HAP-1 (cell line): ENCODE measurements around the gene LIPG.

ENCODE experiments used
- DNase-seq, 2 experiments: peaks; one replicate each; pipeline ENCODE4 v3.0.0-alpha.2; 2016 to 2020; ENCODE audit warnings: low spot score in 2 of 2
- H3K27me3 ChIP-seq: fragments of 250-450 bp; sonication (Bioruptor Pico); 2 replicates; pipeline ENCODE4 v1.5.1; 2020; ENCODE audit warnings: low read depth, mild to moderate bottlenecking, moderate library complexity
- H3K36me3 ChIP-seq: fragments of 250-450 bp; sonication (Bioruptor Pico); replicated peaks from 2 replicates; pipeline ENCODE4 v1.5.1; 2020; ENCODE audit warnings: mild to moderate bottlenecking
- H3K4me1 ChIP-seq: fragments of 250-450 bp; sonication (Bioruptor Pico); 2 replicates; pipeline ENCODE4 v1.5.1; 2020; ENCODE audit warnings: mild to moderate bottlenecking
- H3K4me3 ChIP-seq: fragments of 250-450 bp; sonication (Bioruptor Pico); 2 replicates; pipeline ENCODE4 v1.5.1; 2020; ENCODE audit warnings: mild to moderate bottlenecking, moderate library complexity
- H3K9me3 ChIP-seq: fragments of 250-450 bp; sonication (Bioruptor Pico); 2 replicates; pipeline ENCODE4 v1.5.1; 2020; ENCODE audit warnings: mild to moderate bottlenecking, moderate library complexity
- in situ Hi-C: fragments of 300-500 bp; cut with MboI; formaldehyde crosslinking; loops from 3 replicates; pipeline ENCODE4 v1.14.3; 2020; ENCODE audit warnings: low sequenced_read_pairs, inconsistent platforms, mixed read lengths

The LIPG gene

GRCh38 chr18:49616618-49617328 is 54.9 kb downstream of the LIPG start:
- Histone ChIP-seq H3K9me3 (no peaks in the 10 kb centered on the region), H3K27me3 (no peaks in the 10 kb centered on the region), H3K4me3 (no peak overlapping the region), H3K4me1 (peaks cover 29% of the 10 kb centered on the region), H3K36me3 (no peaks in the 10 kb centered on the region)
- in situ Hi-C loops: no loop called here
- no peak for DNase-seq

- H3K4me1 ChIP-seq: peaks cover 29% of the 10 kb centered on the region
- DNase-seq: no peak
- H3K4me3 ChIP-seq: no peak overlapping the region
- in situ Hi-C loops: no loop called here
- H3K9me3 ChIP-seq: no peaks in the 10 kb centered on the region
- H3K27me3 ChIP-seq: no peaks in the 10 kb centered on the region
- H3K36me3 ChIP-seq: no peaks in the 10 kb centered on the region
Observed at GRCh38 chr18:49617329-49617695, 55.5 kb downstream of the LIPG start.

GRCh38 chr18:49617865-49618264 is 56.0 kb downstream of the LIPG start:
- no peaks in the 10 kb centered on the region for H3K9me3 ChIP-seq
- DNase-seq: no peak
- in situ Hi-C loops: no loop called here
- no peaks in the 10 kb centered on the region for H3K27me3 ChIP-seq
- no peaks in the 10 kb centered on the region for H3K36me3 ChIP-seq
- peaks cover 25% of the 10 kb centered on the region for H3K4me1 ChIP-seq
- H3K4me3 ChIP-seq: no peak overlapping the region

GRCh38 chr18:49618742-49619681 is 57.2 kb downstream of the LIPG start:
- Histone ChIP-seq H3K36me3 (no peaks in the 10 kb centered on the region), H3K27me3 (no peaks in the 10 kb centered on the region), H3K4me3 (no peak overlapping the region), H3K4me1 (peaks cover 13% of the 10 kb centered on the region), H3K9me3 (no peaks in the 10 kb centered on the region)
- peak; percentile 51 to 55 for DNase-seq
- in situ Hi-C loops: no loop called here

GRCh38 chr18:49619801-49620200 is 57.9 kb downstream of the LIPG start:
- in situ Hi-C loops: no loop called here
- DNase-seq: no peak
- Histone ChIP-seq H3K4me3 (no peak overlapping the region), H3K9me3 (no peaks in the 10 kb centered on the region), H3K4me1 (peaks cover 10% of the 10 kb centered on the region), H3K36me3 (no peaks in the 10 kb centered on the region), H3K27me3 (no peaks in the 10 kb centered on the region)

GRCh38 chr18:49621301-49621700 is 59.4 kb downstream of the LIPG start:
- Histone ChIP-seq H3K4me1 (peaks cover 10% of the 10 kb centered on the region), H3K4me3 (no peak overlapping the region), H3K27me3 (no peaks in the 10 kb centered on the region), H3K36me3 (no peaks in the 10 kb centered on the region), H3K9me3 (no peaks in the 10 kb centered on the region)
- no peak for DNase-seq
- in situ Hi-C loops: no loop called here

GRCh38 chr18:49621717-49622351 is 60.0 kb downstream of the LIPG start:
- Histone ChIP-seq H3K9me3 (no peaks in the 10 kb centered on the region), H3K36me3 (no peaks in the 10 kb centered on the region), H3K4me1 (peaks cover 10% of the 10 kb centered on the region), H3K27me3 (no peaks in the 10 kb centered on the region), H3K4me3 (no peak overlapping the region)
- in situ Hi-C loops: no loop called here
- DNase-seq: no peak

GRCh38 chr18:49623571-49623970 is 61.7 kb downstream of the LIPG start:
- no peak overlapping the region for H3K4me3 ChIP-seq
- no peaks in the 10 kb centered on the region for H3K36me3 ChIP-seq
- H3K4me1 ChIP-seq: peaks cover 10% of the 10 kb centered on the region
- no peaks in the 10 kb centered on the region for H3K27me3 ChIP-seq
- in situ Hi-C loops: no loop called here
- H3K9me3 ChIP-seq: no peaks in the 10 kb centered on the region
- no peak for DNase-seq

GRCh38 chr18:49625021-49625691 is 63.3 kb downstream of the LIPG start:
- Histone ChIP-seq H3K4me1 (no peaks in the 10 kb centered on the region), H3K9me3 (no peaks in the 10 kb centered on the region), H3K27me3 (no peaks in the 10 kb centered on the region), H3K36me3 (no peaks in the 10 kb centered on the region), H3K4me3 (no peak overlapping the region)
- in situ Hi-C loops: no loop called here
- DNase-seq: no peak

GRCh38 chr18:49626842-49627467 is 65.1 kb downstream of the LIPG start:
- in situ Hi-C loops: no loop called here
- H3K27me3 ChIP-seq: 0 out of 2 replicates have a peak, but pooled peaks cover under 1% of the 10 kb centered on the region
- no peak for DNase-seq
- H3K4me1 ChIP-seq: no peaks in the 10 kb centered on the region
- H3K9me3 ChIP-seq: no peaks in the 10 kb centered on the region
- no peak overlapping the region for H3K4me3 ChIP-seq
- no peaks in the 10 kb centered on the region for H3K36me3 ChIP-seq

- Histone ChIP-seq H3K27me3 (peaks cover 7% of the 10 kb centered on the region; the same call in 1 of the 2 replicates), H3K36me3 (no peaks in the 10 kb centered on the region), H3K4me3 (no peak overlapping the region), H3K9me3 (no peaks in the 10 kb centered on the region), H3K4me1 (no peaks in the 10 kb centered on the region)
- no peak for DNase-seq
- in situ Hi-C loops: no loop called here
Observed at GRCh38 chr18:49628119-49628518, 66.3 kb downstream of the LIPG start.

GRCh38 chr18:49628881-49629795 is 67.3 kb downstream of the LIPG start:
- in situ Hi-C loops: no loop called here
- DNase-seq: no peak
- Histone ChIP-seq H3K27me3 (peaks cover 7% of the 10 kb centered on the region; the same call in 1 of the 2 replicates), H3K4me3 (no peak overlapping the region), H3K4me1 (no peaks in the 10 kb centered on the region), H3K36me3 (no peaks in the 10 kb centered on the region), H3K9me3 (no peaks in the 10 kb centered on the region)
